Measurements from ENCODE around the gene LZTFL1. TPM values are rescaled to one million over a fixed set of nuclear protein-coding genes. Genes with fewer than 3 reads are reported as not detected.
A peak's percentile ranks its signal among the peaks of the same experiment; 100 is the strongest.

The LZTFL1 gene
- total RNA-seq, 4 donors from 2014 or later, result 12.0 to 18.3 (median 17.8) TPM

DNA sequence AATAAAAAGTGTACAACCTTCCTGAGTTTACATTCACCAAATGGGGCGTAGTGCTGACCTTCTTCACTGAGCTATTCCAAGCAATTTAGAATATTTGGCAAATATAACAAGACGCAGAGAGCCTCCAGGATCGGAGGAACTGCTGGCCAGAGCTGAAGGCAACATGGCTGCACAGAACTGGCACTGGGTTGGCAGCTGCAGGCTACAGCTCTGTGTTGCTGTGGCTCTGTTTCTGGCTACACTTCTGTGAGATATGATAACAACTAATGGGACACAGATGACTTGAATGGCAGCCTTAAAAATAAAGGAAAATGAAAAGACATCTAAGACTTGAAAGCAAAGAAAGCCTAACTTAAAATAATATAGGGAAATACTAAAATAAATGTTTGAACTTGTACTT is 34.8 kb downstream of the LZTFL1 start:
- Histone ChIP-seq H3K4me3 (no peak overlapping the region), H3K27me3 (no peaks in the 10 kb centered on the region), H3K27ac (replicated peaks in 1 of 4) (no peak overlapping the region), H3K9me3 (no peaks in the 10 kb centered on the region), H3K4me1 (peaks cover 0 to 2% (median 1%) of the 10 kb centered on the region in 4 donors), H3K36me3 (no peaks in the 10 kb centered on the region)
- TF ChIP-seq POLR2A (IDR thresholded peaks at IDR 0.05; ENCODE audit: low read depth) (no peak), POLR2AphosphoS5 (IDR thresholded peaks at IDR 0.05) (no peak), EP300 (IDR thresholded peaks at IDR 0.05) (no peak)
- TF ChIP-seq, protein P1, sequence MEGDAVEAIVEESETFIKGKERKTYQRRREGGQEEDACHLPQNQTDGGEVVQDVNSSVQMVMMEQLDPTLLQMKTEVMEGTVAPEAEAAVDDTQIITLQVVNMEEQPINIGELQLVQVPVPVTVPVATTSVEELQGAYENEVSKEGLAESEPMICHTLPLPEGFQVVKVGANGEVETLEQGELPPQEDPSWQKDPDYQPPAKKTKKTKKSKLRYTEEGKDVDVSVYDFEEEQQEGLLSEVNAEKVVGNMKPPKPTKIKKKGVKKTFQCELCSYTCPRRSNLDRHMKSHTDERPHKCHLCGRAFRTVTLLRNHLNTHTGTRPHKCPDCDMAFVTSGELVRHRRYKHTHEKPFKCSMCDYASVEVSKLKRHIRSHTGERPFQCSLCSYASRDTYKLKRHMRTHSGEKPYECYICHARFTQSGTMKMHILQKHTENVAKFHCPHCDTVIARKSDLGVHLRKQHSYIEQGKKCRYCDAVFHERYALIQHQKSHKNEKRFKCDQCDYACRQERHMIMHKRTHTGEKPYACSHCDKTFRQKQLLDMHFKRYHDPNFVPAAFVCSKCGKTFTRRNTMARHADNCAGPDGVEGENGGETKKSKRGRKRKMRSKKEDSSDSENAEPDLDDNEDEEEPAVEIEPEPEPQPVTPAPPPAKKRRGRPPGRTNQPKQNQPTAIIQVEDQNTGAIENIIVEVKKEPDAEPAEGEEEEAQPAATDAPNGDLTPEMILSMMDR (IDR thresholded peaks at IDR 0.05), result no peak
- WGBS, result 81% methylated on average over 3 of the region's 3 CpGs
- intact Hi-C loops (cut with DNase I), result no loop called here
- DNase-seq (ENCODE audit: extremely low spot score), result peak; percentile 47

DNA sequence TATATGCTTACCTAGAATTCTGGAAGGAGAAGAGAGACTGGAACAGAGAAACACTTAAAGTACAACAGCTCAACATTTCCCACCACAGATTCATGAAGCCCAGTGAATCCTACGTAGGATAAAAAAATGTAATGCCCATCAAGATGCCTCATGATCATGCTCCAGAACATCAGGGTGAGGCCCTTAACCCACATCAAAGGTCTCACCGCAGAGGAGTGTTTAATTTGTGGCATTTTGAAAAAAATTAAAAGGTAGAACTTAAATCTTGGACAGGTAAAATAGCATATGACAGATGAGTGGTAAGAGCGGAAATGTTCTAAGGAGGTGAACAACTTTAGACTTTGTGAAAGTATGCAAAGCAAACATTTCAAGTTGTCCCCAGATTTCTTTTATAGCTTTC is 35.8 kb downstream of the LZTFL1 start:
- intact Hi-C loops (cut with DNase I), result no loop called here
- Histone ChIP-seq H3K27me3 (no peaks in the 10 kb centered on the region), H3K36me3 (no peaks in the 10 kb centered on the region), H3K27ac (replicated peaks in 1 of 4) (no peak overlapping the region), H3K4me1 (peaks cover 0 to 2% (median 1%) of the 10 kb centered on the region in 4 donors), H3K9me3 (no peaks in the 10 kb centered on the region), H3K4me3 (no peak overlapping the region)
- TF ChIP-seq EP300 (IDR thresholded peaks at IDR 0.05), result no peak
- no peak for TF ChIP-seq POLR2AphosphoS5 (IDR thresholded peaks at IDR 0.05)
- TF ChIP-seq POLR2A (IDR thresholded peaks at IDR 0.05; ENCODE audit: low read depth), result no peak
- peak; percentile 10 for DNase-seq (ENCODE audit: extremely low spot score)
- 92% methylated on average over 3 of the region's 3 CpGs for WGBS

DNA sequence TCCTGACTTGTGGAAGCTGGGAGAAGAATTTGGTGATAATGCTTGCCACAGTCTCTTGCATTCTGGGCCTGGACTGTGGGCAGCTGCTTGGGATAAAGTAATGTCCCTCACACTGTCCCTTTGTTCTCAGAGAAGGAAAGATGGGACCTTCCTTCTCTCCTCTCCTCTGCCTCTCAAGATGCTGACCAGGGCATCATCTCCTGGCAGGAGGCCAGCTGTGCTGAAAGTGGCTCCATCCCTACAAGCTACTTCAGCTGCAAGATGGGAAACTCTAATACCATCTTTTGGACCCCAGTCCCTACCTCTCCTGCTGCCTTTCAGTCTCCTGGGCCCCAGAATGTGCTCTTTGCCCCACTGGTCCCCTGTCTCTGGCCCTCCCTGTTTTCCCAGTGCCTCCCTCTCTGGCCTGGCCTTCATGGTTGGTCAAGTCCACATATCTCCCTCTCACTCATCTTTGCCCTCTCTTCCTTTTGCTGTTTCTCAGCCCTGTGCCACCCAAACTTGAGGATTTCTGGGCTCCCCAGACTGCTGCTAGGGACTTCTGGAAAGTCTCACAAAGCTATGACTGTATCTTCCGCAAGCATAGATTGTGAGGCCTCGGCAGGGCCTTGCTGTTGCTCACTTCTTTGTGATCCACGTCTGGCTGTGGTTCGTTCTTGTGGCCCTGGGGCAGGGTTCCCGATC is 38.5 kb downstream of the LZTFL1 start:
- TF ChIP-seq, protein P1 (IDR thresholded peaks at IDR 0.05), result no peak
- TF ChIP-seq POLR2AphosphoS5 (IDR thresholded peaks at IDR 0.05), result no peak
- no peak for TF ChIP-seq POLR2A (IDR thresholded peaks at IDR 0.05; ENCODE audit: low read depth)
- no peak for TF ChIP-seq EP300 (IDR thresholded peaks at IDR 0.05)
- Histone ChIP-seq H3K27ac (replicated peaks in 1 of 4) (no peak overlapping the region), H3K4me1 (peaks cover 0 to 2% (median 1%) of the 10 kb centered on the region in 4 donors), H3K36me3 (no peaks in the 10 kb centered on the region), H3K4me3 (no peak overlapping the region), H3K27me3 (peaks cover 0 to 21% (median 3%) of the 10 kb centered on the region in 4 donors), H3K9me3 (no peaks in the 10 kb centered on the region)
- DNase-seq (ENCODE audit: extremely low spot score), result no peak
- 91% methylated on average over 5 of the region's 5 CpGs for WGBS
- intact Hi-C loops (cut with DNase I), result no loop called here

DNA sequence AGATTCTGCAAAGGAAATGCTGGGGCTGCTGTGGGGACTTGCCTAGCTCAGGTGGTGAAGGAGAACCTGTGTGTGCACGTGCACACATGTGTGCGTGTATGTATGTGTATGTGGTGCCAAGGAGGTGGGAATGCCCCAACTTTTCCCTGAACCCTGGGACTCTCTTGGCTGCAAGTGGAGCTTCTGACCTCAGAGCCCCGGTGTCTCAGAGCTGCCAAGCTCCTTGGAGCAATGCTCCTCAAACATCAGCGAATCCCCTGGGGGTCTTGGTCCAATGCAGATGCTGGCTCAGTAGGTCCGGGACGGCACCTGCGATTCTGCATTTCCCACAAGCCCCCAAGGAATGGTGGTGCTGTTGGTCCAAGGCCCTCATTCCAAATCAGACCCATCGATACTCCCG is 39.8 kb downstream of the LZTFL1 start:
- H3K36me3 ChIP-seq, result no peaks in the 10 kb centered on the region
- H3K27me3 ChIP-seq, result peaks cover 0 to 31% (median 7%) of the 10 kb centered on the region in 4 donors
- WGBS, result 95% methylated on average over 8 of the region's 9 CpGs
- intact Hi-C loops (cut with DNase I), result no loop called here
- DNase-seq (ENCODE audit: extremely low spot score), result no peak
- H3K4me1 ChIP-seq, result peaks cover 0 to 2% (median 0%) of the 10 kb centered on the region in 4 donors
- H3K27ac ChIP-seq (replicated peaks in 1 of 4), result no peak overlapping the region
- TF ChIP-seq EP300 (IDR thresholded peaks at IDR 0.05) (no peak), POLR2AphosphoS5 (IDR thresholded peaks at IDR 0.05) (no peak), POLR2A (IDR thresholded peaks at IDR 0.05; ENCODE audit: low read depth) (no peak)
- TF ChIP-seq, protein P1 (IDR thresholded peaks at IDR 0.05), result no peak
- no peak overlapping the region for H3K4me3 ChIP-seq
- H3K9me3 ChIP-seq, result no peaks in the 10 kb centered on the region

DNA sequence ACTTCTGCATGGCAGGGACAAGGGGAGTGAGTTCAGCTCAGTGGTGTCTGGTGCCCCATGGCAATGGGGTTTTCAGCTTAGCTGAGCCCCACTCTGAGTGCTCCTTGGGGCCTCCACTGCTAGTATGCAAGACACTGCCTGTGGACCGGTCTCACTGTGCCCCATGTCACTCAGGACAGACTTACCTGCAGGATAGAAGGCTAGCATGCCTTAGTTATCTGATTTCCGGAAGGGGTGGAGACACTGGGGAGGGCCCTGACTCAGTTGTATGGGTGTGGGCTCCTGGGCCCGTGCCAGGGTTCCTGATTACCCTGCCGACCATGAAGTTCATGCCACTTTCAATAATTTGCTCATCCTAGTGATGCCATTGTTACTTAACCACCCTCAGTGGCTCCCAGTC is 41.3 kb downstream of the LZTFL1 start:
- Histone ChIP-seq H3K27ac (replicated peaks in 1 of 4) (no peak overlapping the region), H3K4me3 (no peak overlapping the region), H3K9me3 (no peaks in the 10 kb centered on the region), H3K4me1 (peaks cover 11 to 14% (median 12%) of the 10 kb centered on the region in 4 donors), H3K36me3 (no peaks in the 10 kb centered on the region), H3K27me3 (peaks cover 8 to 46% (median 22%) of the 10 kb centered on the region in 4 donors)
- intact Hi-C loops (cut with DNase I), result no loop called here
- no peak for TF ChIP-seq POLR2A (IDR thresholded peaks at IDR 0.05; ENCODE audit: low read depth)
- TF ChIP-seq POLR2AphosphoS5 (IDR thresholded peaks at IDR 0.05), result no peak
- TF ChIP-seq, protein P1 (IDR thresholded peaks at IDR 0.05), result no peak
- no peak for TF ChIP-seq EP300 (IDR thresholded peaks at IDR 0.05)
- 67% methylated on average over 1 of the region's 4 CpGs for WGBS
- DNase-seq (ENCODE audit: extremely low spot score), result no peak
